CD4-positive, alpha-beta T cell treated with Interleukin-17A for 4 hours (primary cell): ENCODE measurements around the gene VSTM2B.

Source experiments
- DNase-seq: peaks from one replicate; pipeline ENCODE4 v3.0.0-alpha.2; 2020; ENCODE audit warnings: mixed read lengths

Gene VSTM2B

GRCh38 chr19:29497241-29497640, 28.6 kb upstream of the VSTM2B start:
- DNase-seq: no peak

GRCh38 chr19:29497686-29498436, 27.9 kb upstream of the VSTM2B start:
- DNase-seq: no peak

GRCh38 chr19:29499261-29499920, 26.4 kb upstream of the VSTM2B start:
- DNase-seq: no peak

GRCh38 chr19:29499921-29500590, 25.7 kb upstream of the VSTM2B start:
- DNase-seq: no peak

GRCh38 chr19:29501816-29502580, 23.8 kb upstream of the VSTM2B start:
- DNase-seq: no peak

GRCh38 chr19:29502581-29502850, 23.3 kb upstream of the VSTM2B start:
- DNase-seq: no peak

GRCh38 chr19:29503140-29503758, 22.5 kb upstream of the VSTM2B start:
- DNase-seq: no peak

GRCh38 chr19:29503785-29504184, 22.0 kb upstream of the VSTM2B start:
- DNase-seq: no peak

GRCh38 chr19:29504454-29504853, 21.3 kb upstream of the VSTM2B start:
- DNase-seq: no peak

GRCh38 chr19:29505097-29505824, 20.5 kb upstream of the VSTM2B start:
- no peak for DNase-seq

GRCh38 chr19:29506619-29506911, 19.2 kb upstream of the VSTM2B start:
- no peak for DNase-seq

GRCh38 chr19:29507081-29507860, 18.5 kb upstream of the VSTM2B start:
- DNase-seq: no peak

GRCh38 chr19:29508181-29508580, 17.6 kb upstream of the VSTM2B start:
- no peak for DNase-seq

- no peak for DNase-seq
These were observed 16.3 kb upstream of the VSTM2B start for GRCh38 chr19:29509456-29509855.

GRCh38 chr19:29510701-29511265, 15.0 kb upstream of the VSTM2B start:
- DNase-seq: no peak

GRCh38 chr19:29511768-29512167, 14.0 kb upstream of the VSTM2B start:
- DNase-seq: no peak

GRCh38 chr19:29512748-29513147, 13.0 kb upstream of the VSTM2B start:
- DNase-seq: no peak

- DNase-seq: no peak
These were observed 11.1 kb upstream of the VSTM2B start for GRCh38 chr19:29514525-29515232.

GRCh38 chr19:29515233-29515619, 10.6 kb upstream of the VSTM2B start:
- DNase-seq: no peak

GRCh38 chr19:29515706-29516357, 10.0 kb upstream of the VSTM2B start:
- no peak for DNase-seq
